IMR-90 (cell line): ENCODE results near the gene LYPD6. TPM values are rescaled to one million over a fixed set of nuclear protein-coding genes. Genes with fewer than 3 reads are reported as not detected.

Experiments used
- ATAC-seq: fragments of 200-7000 bp; cut with Tn5 transposase; 2 replicates; pipeline ENCODE4 v1.9.1; 2020; ENCODE audit warnings: low read depth, mild to moderate bottlenecking, moderate library complexity
- BruUV-seq: library from RNA; stranded (reverse); fragments of 400-500 nt; replicated peaks from 2 replicates; lab custom pipeline; 2021; lab: Mats Ljungman, UMichigan
- CTCF ChIA-PET: fragments of 300-600 bp; formaldehyde crosslinking; extraction: SDS; loops from one replicate; lab custom pipeline; 2021; ENCODE audit warnings: antibody characterized with exemption; lab: Yijun Ruan, JAX
- POLR2A ChIA-PET: fragments of 300-600 bp; sonication (Branson Sonifier 250); formaldehyde crosslinking; loops from one replicate; lab custom pipeline; 2022; ENCODE audit warnings: antibody characterized with exemption; ENCODE audit not compliant: unreplicated experiment; lab: Charles Lee
- DNase-seq: peaks from one replicate; pipeline ENCODE4 v3.0.0; 2013
- H2AFZ ChIP-seq: replicated peaks from 2 replicates; pipeline ENCODE3; 2013; ENCODE audit warnings: low read length, mild to moderate bottlenecking; ENCODE audit not compliant: poor library complexity
- H2AK5ac ChIP-seq: 2 replicates; pipeline ENCODE4 v1.6.1; 2013; ENCODE audit warnings: low read depth, low read length, inconsistent platforms
- H2AK9ac ChIP-seq: replicated peaks from 2 replicates; pipeline ENCODE3; 2013; ENCODE audit warnings: mild to moderate bottlenecking, low read depth, low read length, moderate library complexity; ENCODE audit not compliant: poor library complexity
- H2BK120ac ChIP-seq: 2 replicates; pipeline ENCODE4 v1.6.1; 2013; ENCODE audit warnings: low read depth, low read length, inconsistent platforms
- H2BK15ac ChIP-seq: 3 replicates; pipeline ENCODE4 v1.6.1; 2013; ENCODE audit warnings: low read depth, low read length, inconsistent platforms
- H2BK20ac ChIP-seq: 2 replicates; pipeline ENCODE4 v1.6.1; 2013; ENCODE audit warnings: low read depth, mild to moderate bottlenecking, inconsistent platforms, low read length, moderate library complexity
- H2BK5ac ChIP-seq: 2 replicates; pipeline ENCODE4 v1.6.1; 2013; ENCODE audit warnings: mild to moderate bottlenecking, low read depth, low read length, inconsistent platforms; ENCODE audit not compliant: poor library complexity, severe bottlenecking
- H3K14ac ChIP-seq: replicated peaks from 2 replicates; pipeline ENCODE4 v1.6.1; 2013; ENCODE audit warnings: low read depth, low read length, inconsistent platforms
- H3K18ac ChIP-seq: 2 replicates; pipeline ENCODE4 v1.6.1; 2013; ENCODE audit warnings: low read depth, low read length, control low read depth
- H3K23ac ChIP-seq: 2 replicates; pipeline ENCODE4 v1.6.1; 2013; ENCODE audit warnings: low read depth, low read length, inconsistent platforms
- H3K27ac ChIP-seq: 2 replicates; pipeline ENCODE4 v1.5.1; 2013; ENCODE audit warnings: mild to moderate bottlenecking, control low read depth, low read length; ENCODE audit not compliant: insufficient read depth
- H3K27me3 ChIP-seq: 2 replicates; pipeline ENCODE4 v1.6.1; 2013; ENCODE audit warnings: low read length; ENCODE audit not compliant: control insufficient read depth, insufficient read depth
- H3K36me3 ChIP-seq: 2 replicates; pipeline ENCODE4 v1.6.1; 2013; ENCODE audit warnings: low read length, mixed read lengths; ENCODE audit not compliant: control insufficient read depth, insufficient read depth
- H3K4ac ChIP-seq: 2 replicates; pipeline ENCODE4 v1.6.1; 2013; ENCODE audit warnings: low read depth, low read length, inconsistent platforms
- H3K4me1 ChIP-seq: 2 replicates; pipeline ENCODE4 v1.6.1; 2013; ENCODE audit warnings: low read length, mixed read lengths; ENCODE audit not compliant: control insufficient read depth, insufficient read depth
- H3K4me2 ChIP-seq: 2 replicates; pipeline ENCODE4 v1.6.1; 2013; ENCODE audit warnings: low read depth, mild to moderate bottlenecking, control low read depth, low read length, moderate library complexity
- H3K4me3 ChIP-seq: 2 replicates; pipeline ENCODE4 v1.5.1; 2013; ENCODE audit warnings: low read depth, mild to moderate bottlenecking, control low read depth, low read length, moderate library complexity; ENCODE audit not compliant: insufficient read depth
- H3K56ac ChIP-seq: 2 replicates; pipeline ENCODE4 v1.6.1; 2013; ENCODE audit warnings: low read length, inconsistent platforms; ENCODE audit not compliant: insufficient read depth; ENCODE audit errors: extremely low read depth
- H3K79me1 ChIP-seq, 2 experiments: 2 replicates each; pipeline ENCODE4 v1.6.1; 2013; ENCODE audit warnings: low read length in 2 of 2, inconsistent platforms in 1 of 2, low read depth in 1 of 2
- H3K9ac ChIP-seq: 2 replicates; pipeline ENCODE4 v1.6.1; 2013; ENCODE audit warnings: low read depth, low read length, control low read depth
- H3K9me1 ChIP-seq: 2 replicates; pipeline ENCODE4 v1.6.1; 2013; ENCODE audit warnings: low read length, inconsistent platforms; ENCODE audit not compliant: insufficient read depth
- H3K9me3 ChIP-seq: 2 replicates; pipeline ENCODE4 v1.6.1; 2013; ENCODE audit warnings: low read length; ENCODE audit not compliant: control insufficient read depth, insufficient read depth
- H4K20me1 ChIP-seq: 2 replicates; pipeline ENCODE4 v1.6.1; 2013; ENCODE audit warnings: low read length, inconsistent platforms; ENCODE audit not compliant: insufficient read depth
- H4K5ac ChIP-seq: 2 replicates; pipeline ENCODE4 v1.6.1; 2013; ENCODE audit warnings: mild to moderate bottlenecking, low read depth, low read length, control low read depth
- H4K8ac ChIP-seq, 2 experiments: 2 replicates each; pipeline ENCODE4 v1.6.1; 2013; ENCODE audit warnings: low read depth in 2 of 2, low read length in 2 of 2, control low read depth in 1 of 2, inconsistent platforms in 1 of 2
- H4K91ac ChIP-seq: 2 replicates; pipeline ENCODE4 v1.6.1; 2013; ENCODE audit warnings: low read depth, low read length, inconsistent platforms; ENCODE audit not compliant: insufficient read depth
- BHLHE40 ChIP-seq: fragments of 150-350 bp; IDR thresholded peaks from 2 replicates; pipeline ENCODE4 v1.6.1; 2016; ENCODE audit warnings: mild to moderate bottlenecking, low read depth, low read length
- CEBPB ChIP-seq: IDR thresholded peaks from 2 replicates; pipeline ENCODE4 v1.6.1; 2012; ENCODE audit warnings: low read depth, low read length, improper control_type of control experiment
- CHD1 ChIP-seq: IDR thresholded peaks from 2 replicates; pipeline ENCODE4 v1.6.1; 2012; ENCODE audit warnings: low read depth, low read length, improper control_type of control experiment
- FOS ChIP-seq: fragments of 150-350 bp; IDR thresholded peaks from 2 replicates; pipeline ENCODE4 v1.6.1; 2016; ENCODE audit warnings: low read depth, low read length
- MAFK ChIP-seq: IDR thresholded peaks from 2 replicates; pipeline ENCODE4 v1.6.1; 2012; ENCODE audit warnings: low read depth, low read length, improper control_type of control experiment
- MAZ ChIP-seq: IDR thresholded peaks from 2 replicates; pipeline ENCODE4 v1.6.1; 2012; ENCODE audit warnings: low read depth, mild to moderate bottlenecking, low read length, improper control_type of control experiment, moderate library complexity, borderline replicate concordance
- POLR2A ChIP-seq: IDR thresholded peaks from 2 replicates; pipeline ENCODE4 v1.6.1; 2012; ENCODE audit warnings: mild to moderate bottlenecking, low read depth, low read length
- RAD21 ChIP-seq: IDR thresholded peaks from 2 replicates; pipeline ENCODE4 v1.6.1; 2012; ENCODE audit warnings: low read length, improper control_type of control experiment
- RCOR1 ChIP-seq: IDR thresholded peaks from 2 replicates; pipeline ENCODE4 v1.6.1; 2012; ENCODE audit warnings: mild to moderate bottlenecking, low read length, improper control_type of control experiment; ENCODE audit not compliant: insufficient replicate concordance
- SMC3 ChIP-seq: fragments of 150-350 bp; IDR thresholded peaks from 2 replicates; pipeline ENCODE4 v1.6.1; 2016; ENCODE audit warnings: low read depth, mild to moderate bottlenecking, antibody characterized with exemption, low read length, moderate library complexity
- WGBS, 2 experiments: methylation state at CpG; one replicate each; pipeline versions ENCODE4 v1.1.5 to v1.1.7; 2013; ENCODE audit warnings: missing lambda C conversion rate in 2 of 2; ENCODE audit not compliant: insufficient read length in 1 of 2; ENCODE audit errors: extremely low coverage in 2 of 2; 5-methylcytosine and 5-hydroxymethylcytosine counted together
- dilution Hi-C: fragments of 300-500 bp; cut with HindIII; formaldehyde crosslinking; loops from one replicate; pipeline ENCODE4 v1.14.3; 2018; ENCODE audit warnings: low sequenced_read_pairs; ENCODE audit not compliant: unreplicated experiment
- in situ Hi-C: fragments of 300-500 bp; cut with MboI; formaldehyde crosslinking; loops from 3 replicates; pipeline ENCODE4 v1.14.3; 2019; ENCODE audit warnings: low sequenced_read_pairs, inconsistent platforms, mixed read lengths
- intact Hi-C: fragments of 100-400 bp; cut with micrococcal nuclease; formaldehyde crosslinking; loops from 2 replicates; pipeline ENCODE4 v1.10.0; 2022
- polyA plus RNA-seq, 3 experiments: library from polyadenylated mRNA; depleted of rRNA; stranded (reverse); fragments of >200 nt; gene quantifications; 2 replicates each; pipeline ENCODE4 v1.2.3, GENCODE V29; 2012; ENCODE audit warnings: low replicate concordance in 1 of 3
- total RNA-seq: library from RNA; depleted of rRNA; stranded (reverse); fragments of >200 nt; gene quantifications from 2 replicates; pipeline ENCODE4 v1.2.3, GENCODE V29; 2012
- TF ChIP-seq, protein P1 (sequence below): fragments of 150-350 bp; IDR thresholded peaks from 2 replicates; pipeline ENCODE4 v1.6.1; 2017; ENCODE audit warnings: mild to moderate bottlenecking, antibody characterized with exemption, low read length, low read depth
- TF ChIP-seq, protein P2 (sequence below): fragments of 150-350 bp; IDR thresholded peaks from 2 replicates; pipeline ENCODE4 v1.6.1; 2016; ENCODE audit warnings: low read depth, mild to moderate bottlenecking, low read length, moderate library complexity, borderline replicate concordance

LYPD6 gene
- total and polyA plus RNA-seq, 2 of the 4 experiments (the other 2 are of a cell fraction) = 0.87 to 0.90 TPM

DNA sequence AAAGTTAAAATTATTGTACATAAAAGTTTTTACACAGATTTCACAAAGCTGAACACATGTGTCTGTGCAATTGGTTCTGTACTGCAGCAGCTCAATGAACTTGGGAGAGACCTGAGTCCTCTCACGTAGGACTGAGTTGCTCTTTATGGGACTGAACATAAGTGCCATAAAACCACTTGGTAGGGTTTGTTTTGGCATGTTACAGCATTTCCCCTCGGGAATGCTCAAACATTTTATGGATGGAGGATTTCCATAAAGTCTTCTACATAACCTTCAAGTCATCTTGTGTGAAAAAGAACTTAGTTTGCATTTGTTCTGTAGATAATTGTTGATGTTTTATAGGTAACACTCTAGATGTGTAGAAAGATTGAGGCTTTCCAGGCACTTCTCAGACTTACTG lies 15.9 kb downstream of the LYPD6 start:
- Histone ChIP-seq H2BK120ac (no peak overlapping the region), H3K27ac (no peak overlapping the region), H3K23ac (no peak overlapping the region), H2AK5ac (no peak overlapping the region), H2BK5ac (no peak overlapping the region), H3K9me1 (no peaks in the 10 kb centered on the region), H2BK20ac (no peak overlapping the region), H3K14ac (no peak overlapping the region), H3K9ac (no peak overlapping the region), H3K36me3 (no peaks in the 10 kb centered on the region), H3K4ac (no peak overlapping the region), H4K5ac (no peak overlapping the region), H4K91ac (no peak overlapping the region), H3K4me1 (no peaks in the 10 kb centered on the region), H3K4me2 (no peak overlapping the region), H2AFZ (no peak overlapping the region), H2BK15ac (no peak overlapping the region), H3K27me3 (no peaks in the 10 kb centered on the region), H3K4me3 (no peak overlapping the region), H2AK9ac (no peak overlapping the region), H3K9me3 (no peaks in the 10 kb centered on the region), H4K8ac (no peak overlapping the region), H3K18ac (no peak overlapping the region), H3K56ac (no peak overlapping the region), H4K20me1 (no peaks in the 10 kb centered on the region), H3K79me1 (no peaks in the 10 kb centered on the region)
- dilution Hi-C loops (no loop called here), in situ Hi-C loops (no loop called here), intact Hi-C loops (no loop called here)
- DNase-seq (no peak), ATAC-seq (no peak)
- BruUV-seq = no TSS peak
- no peak for TF ChIP-seq CHD1
- no peak for TF ChIP-seq POLR2A
- no peak for TF ChIP-seq MAZ
- no peak for TF ChIP-seq RAD21
- TF ChIP-seq, protein P1, sequence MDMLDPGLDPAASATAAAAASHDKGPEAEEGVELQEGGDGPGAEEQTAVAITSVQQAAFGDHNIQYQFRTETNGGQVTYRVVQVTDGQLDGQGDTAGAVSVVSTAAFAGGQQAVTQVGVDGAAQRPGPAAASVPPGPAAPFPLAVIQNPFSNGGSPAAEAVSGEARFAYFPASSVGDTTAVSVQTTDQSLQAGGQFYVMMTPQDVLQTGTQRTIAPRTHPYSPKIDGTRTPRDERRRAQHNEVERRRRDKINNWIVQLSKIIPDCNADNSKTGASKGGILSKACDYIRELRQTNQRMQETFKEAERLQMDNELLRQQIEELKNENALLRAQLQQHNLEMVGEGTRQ = no peak
- no peak for TF ChIP-seq CEBPB
- TF ChIP-seq, protein P2, sequence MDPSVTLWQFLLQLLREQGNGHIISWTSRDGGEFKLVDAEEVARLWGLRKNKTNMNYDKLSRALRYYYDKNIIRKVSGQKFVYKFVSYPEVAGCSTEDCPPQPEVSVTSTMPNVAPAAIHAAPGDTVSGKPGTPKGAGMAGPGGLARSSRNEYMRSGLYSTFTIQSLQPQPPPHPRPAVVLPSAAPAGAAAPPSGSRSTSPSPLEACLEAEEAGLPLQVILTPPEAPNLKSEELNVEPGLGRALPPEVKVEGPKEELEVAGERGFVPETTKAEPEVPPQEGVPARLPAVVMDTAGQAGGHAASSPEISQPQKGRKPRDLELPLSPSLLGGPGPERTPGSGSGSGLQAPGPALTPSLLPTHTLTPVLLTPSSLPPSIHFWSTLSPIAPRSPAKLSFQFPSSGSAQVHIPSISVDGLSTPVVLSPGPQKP = no peak
- no peak for TF ChIP-seq BHLHE40
- TF ChIP-seq FOS = no peak
- no peak for TF ChIP-seq MAFK
- TF ChIP-seq SMC3 = no peak
- TF ChIP-seq RCOR1 = no peak
- ChIA-PET POLR2A (no interaction called here), CTCF (no interaction called here)
- no CpG with 5 or more reads among the region's 2 CpGs for WGBS, 2 experiments
